HepG2 (cell line): ENCODE results near the gene SF3B5. TPM values are rescaled to one million over a fixed set of nuclear protein-coding genes. Genes with fewer than 3 reads are reported as not detected.

ENCODE experiments used
- ATAC-seq: fragments of 200-7000 bp; cut with Tn5 transposase; 3 replicates; pipeline ENCODE4 v1.9.1; 2020; ENCODE audit warnings: mild to moderate bottlenecking, moderate library complexity
- BruUV-seq: library from RNA; stranded (reverse); fragments of 400-500 nt; replicated peaks from 2 replicates; lab custom pipeline; 2021; lab: Mats Ljungman, UMichigan
- CTCF ChIA-PET: fragments of 300-600 bp; formaldehyde crosslinking; extraction: SDS; loops from one replicate; lab custom pipeline; 2021; ENCODE audit warnings: low total read pairs, inconsistent platforms, low intra/inter-chr PET ratio; lab: Yijun Ruan, JAX
- POLR2A ChIA-PET: fragments of 350-600 bp; sonication (Branson Sonifier 250); formaldehyde crosslinking; loops from one replicate; lab custom pipeline; 2020; ENCODE audit warnings: antibody characterized with exemption, inconsistent platforms; lab: Yijun Ruan, JAX
- DNase-seq: peaks from one replicate; pipeline ENCODE4 v3.0.0-alpha.2; 2015; ENCODE audit warnings: low spot score
- FAIRE-seq: peaks from 3 replicates; lab custom pipeline; 2011; peaks lifted over from hg19 to GRCh38; lab: Jason Lieb, UNC
- H2AFZ ChIP-seq: one replicate; pipeline ENCODE4 v1.6.1; 2011; ENCODE audit warnings: low read length, inconsistent platforms
- H3K27ac ChIP-seq: fragments of 300-600 bp; 3 replicates; pipeline ENCODE4 v1.8.0; 2011; ENCODE audit warnings: mixed run types, mild to moderate bottlenecking, mixed read lengths, low read length, inconsistent platforms; ENCODE audit not compliant: insufficient read depth; ENCODE audit errors: extremely low read length
- H3K27me3 ChIP-seq, 2 experiments: fragments of 200-600 bp in 1 of 2; 2 replicates in 1 of 2; 3 replicates in 1 of 2; pipeline versions ENCODE4 v1.6.0 to v1.8.0; 2011; ENCODE audit warnings: low read length in 2 of 2, mild to moderate bottlenecking in 2 of 2, moderate library complexity in 2 of 2, inconsistent platforms in 1 of 2; ENCODE audit not compliant: insufficient read depth in 2 of 2, control insufficient read depth in 1 of 2
- H3K36me3 ChIP-seq, 2 experiments: fragments of 200-600 bp in 1 of 2; replicated peaks in 1 of 2; 2 replicates in 1 of 2; 3 replicates in 1 of 2; pipeline versions ENCODE4 v1.5.1 to v1.8.0; 2011; ENCODE audit warnings: low read length in 2 of 2, inconsistent platforms in 1 of 2; ENCODE audit not compliant: insufficient read depth in 2 of 2, control insufficient read depth in 1 of 2
- H3K4me1 ChIP-seq: 2 replicates; pipeline ENCODE4 v1.5.1; 2012; ENCODE audit warnings: low read length, inconsistent platforms; ENCODE audit not compliant: insufficient read depth
- H3K4me2 ChIP-seq: 2 replicates; pipeline ENCODE4 v1.6.0; 2011; ENCODE audit warnings: low read depth, low read length, inconsistent platforms
- H3K4me3 ChIP-seq, 3 experiments: fragments of 200-600 bp in 1 of 3; sonication (generic), shearing (Covaris generic) in 1 of 3; replicated peaks in 1 of 3; 2 replicates each; pipeline ENCODE4 v1.5.1; 2011 to 2016; ENCODE audit warnings: low read length in 3 of 3, inconsistent platforms in 2 of 3, low read depth in 2 of 3, mild to moderate bottlenecking in 2 of 3, control low read depth in 1 of 3, mixed read lengths in 1 of 3; ENCODE audit not compliant: insufficient read depth in 1 of 3
- H3K79me2 ChIP-seq: one replicate; pipeline ENCODE4 v1.6.1; 2011; ENCODE audit warnings: low read length, inconsistent platforms; ENCODE audit not compliant: insufficient read depth
- H3K9ac ChIP-seq: 2 replicates; pipeline ENCODE4 v1.6.0; 2011; ENCODE audit warnings: mild to moderate bottlenecking, low read depth, low read length, inconsistent platforms; ENCODE audit not compliant: insufficient read depth
- H3K9me3 ChIP-seq: 2 replicates; pipeline ENCODE4 v1.5.1; 2012; ENCODE audit warnings: mild to moderate bottlenecking, low read length
- H4K20me1 ChIP-seq: 2 replicates; pipeline ENCODE4 v1.6.0; 2011; ENCODE audit warnings: inconsistent platforms, mild to moderate bottlenecking, low read length, moderate library complexity; ENCODE audit not compliant: insufficient read depth
- CCAR2 ChIP-seq: fragments of 200-400 bp; formaldehyde crosslinking; optimal IDR thresholded peaks from 2 replicates; pipeline ENCODE3; 2018; ENCODE audit warnings: low read depth, mild to moderate bottlenecking, low read length, moderate library complexity
- ELF3 ChIP-seq: IDR thresholded peaks from 2 replicates; pipeline ENCODE4 v1.6.1; 2016; ENCODE audit warnings: missing genetic modification reagents, missing compliant biosample characterization
- ELF4 ChIP-seq: sonication (generic); formaldehyde crosslinking; IDR thresholded peaks from 2 replicates; pipeline ENCODE4 v1.5.0; 2020; ENCODE audit warnings: missing genetic modification reagents, mild to moderate bottlenecking, moderate library complexity, borderline replicate concordance
- MYNN ChIP-seq: sonication (generic); formaldehyde crosslinking; IDR thresholded peaks from 2 replicates; pipeline ENCODE4 v1.4.0; 2020; ENCODE audit warnings: mild to moderate bottlenecking, low read depth, missing genetic modification reagents
- PHF20 ChIP-seq: sonication (generic); formaldehyde crosslinking; IDR thresholded peaks from 2 replicates; pipeline ENCODE4 v1.5.0; 2020; ENCODE audit warnings: mild to moderate bottlenecking, missing genetic modification reagents
- RAD51 ChIP-seq: fragments of 450-650 bp; IDR thresholded peaks from 2 replicates; pipeline ENCODE4 v1.6.1; 2016; ENCODE audit warnings: borderline replicate concordance
- RFX5 ChIP-seq: IDR thresholded peaks from 2 replicates; pipeline ENCODE4 v1.6.1; 2011; ENCODE audit warnings: low read depth, low read length, improper control_type of control experiment
- SCMH1 ChIP-seq: sonication (generic); formaldehyde crosslinking; IDR thresholded peaks from 2 replicates; pipeline ENCODE4 v1.9.0; 2021; ENCODE audit warnings: missing genetic modification reagents, mild to moderate bottlenecking, borderline replicate concordance
- SUZ12 ChIP-seq: fragments of 150-350 bp; IDR thresholded peaks from 2 replicates; pipeline ENCODE4 v1.6.1; 2014; ENCODE audit warnings: low read depth, low read length
- ZBTB26 ChIP-seq: IDR thresholded peaks from 2 replicates; pipeline ENCODE4 v1.6.1; 2016; ENCODE audit warnings: missing compliant biosample characterization, missing genetic modification reagents, borderline replicate concordance
- ZBTB4 ChIP-seq: sonication (generic); formaldehyde crosslinking; IDR thresholded peaks from 2 replicates; pipeline ENCODE4 v1.4.0; 2020; ENCODE audit warnings: missing genetic modification reagents, mild to moderate bottlenecking, borderline replicate concordance
- ZNF781 ChIP-seq: sonication (generic); formaldehyde crosslinking; IDR thresholded peaks from 2 replicates; pipeline ENCODE4 v1.5.1; 2020; ENCODE audit warnings: borderline replicate concordance, mild to moderate bottlenecking, missing genetic modification reagents; ENCODE audit errors: not compliant biosample characterization
- ZNF800 ChIP-seq: sonication (generic); formaldehyde crosslinking; IDR thresholded peaks from 2 replicates; pipeline ENCODE4 v1.4.0; 2020; ENCODE audit warnings: missing genetic modification reagents
- ZNF816 ChIP-seq: sonication (generic); formaldehyde crosslinking; IDR thresholded peaks from 2 replicates; pipeline ENCODE4 v1.8.0; 2022; ENCODE audit warnings: missing genetic modification reagents, mild to moderate bottlenecking, borderline replicate concordance
- WGBS: methylation state at CpG from one replicate; pipeline ENCODE4 v1.1.6; 2017; ENCODE audit warnings: low lambda C conversion rate; 5-methylcytosine and 5-hydroxymethylcytosine counted together
- in situ Hi-C: cut with HindIII; loops from 2 replicates; pipeline ENCODE4 v1.10.0; 2017; ENCODE audit warnings: low pct_unique_long_range_greater_than_20kb; ENCODE audit not compliant: extremely low pct_ligation_motif_present
- intact Hi-C: fragments of 100-400 bp; cut with micrococcal nuclease; formaldehyde crosslinking; loops from one replicate; pipeline ENCODE4 v1.10.0; 2022; ENCODE audit not compliant: unreplicated experiment
- polyA plus RNA-seq, 8 experiments: library from polyadenylated mRNA; depleted of rRNA in 3 of 8; stranded (reverse) in 7 of 8; unstranded in 1 of 8; fragments of >200 nt; fragmentation: Illumina TruSeq in 4 of 8; extraction: Trizol in 4 of 8; gene quantifications; 2 replicates each; pipeline versions ENCODE4 v1.2.1 to v1.2.3, GENCODE V29; 2011 to 2016; ENCODE audit warnings: low read depth in 4 of 8, missing spikeins in 1 of 8, mixed read lengths in 1 of 8; ENCODE audit not compliant: insufficient read depth in 1 of 8
- total RNA-seq, 5 experiments: library from RNA; depleted of rRNA; stranded (reverse); fragments of >200 nt; fragmentation: Illumina TruSeq; extraction: Trizol; gene quantifications; 2 replicates each; pipeline ENCODE4 v1.2.3, GENCODE V29; 2016; ENCODE audit warnings: low read depth in 1 of 5
- TF ChIP-seq, protein P1 (sequence below): IDR thresholded peaks from 2 replicates; pipeline ENCODE4 v1.6.1; 2016; ENCODE audit warnings: low read depth, borderline replicate concordance

Gene SF3B5
- total and polyA plus RNA-seq, 2 of the 13 experiments (the other 11 are each of a cell fraction or from before 2014, with no cell fraction given), result 263 to 292 TPM

DNA sequence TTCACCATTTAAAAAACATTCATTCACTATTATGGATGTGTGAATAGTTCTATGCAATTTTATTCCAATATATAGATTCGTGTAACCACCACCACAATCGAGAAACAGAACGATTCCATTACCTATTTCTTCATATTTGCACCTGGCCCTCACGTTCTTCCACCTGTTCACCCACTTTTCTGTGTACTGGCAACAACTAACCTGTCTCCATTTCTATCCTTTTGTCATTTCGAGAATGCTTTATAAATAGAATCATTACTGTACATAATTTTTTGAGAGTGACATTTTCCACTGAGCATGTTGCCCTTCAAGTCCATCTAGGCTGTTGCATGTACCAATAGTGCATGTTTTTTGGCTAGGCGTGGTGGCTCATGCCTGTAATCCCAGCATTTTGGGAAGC, 31.7 kb upstream of the SF3B5 start (continued):
- TF ChIP-seq ZBTB26 (CRISPR knock-in tag) (no peak), CCAR2 (no peak), ZNF816 (no peak), PHF20 (CRISPR knock-in tag) (no peak), ELF3 (CRISPR knock-in tag) (no peak)

GRCh38 chr6:144123836-144124235, 28.5 kb upstream of the SF3B5 start:
- no peaks in the 10 kb centered on the region for H3K4me1 ChIP-seq
- H3K9ac ChIP-seq, result no peak overlapping the region
- POLR2A ChIA-PET, result interaction anchor here (1.2 kb wide), 1 partner anchor 28 kb away, joined by 3 read pairs; the partner anchor contains the start of gene SF3B5
- H3K4me3 ChIP-seq, result no peak overlapping the region
- WGBS, result 3% methylated on average over 2 of the region's 2 CpGs
- no peak for FAIRE-seq
- no peak overlapping the region for H3K27ac ChIP-seq
- no peak overlapping the region for H2AFZ ChIP-seq
- DNase-seq, result no peak
- no peak for ATAC-seq
- BruUV-seq, result no TSS peak
- H3K36me3 ChIP-seq, result no peaks in the 10 kb centered on the region
- intact Hi-C loops (no loop called here), in situ Hi-C loops (loop anchor here (25.0 kb wide), 1 partner anchor 1088 kb away; no protein-coding TSS in a partner anchor)
- no peaks in the 10 kb centered on the region for H3K9me3 ChIP-seq
- CTCF ChIA-PET, result no interaction called here
- H3K27me3 ChIP-seq, result peaks cover 0 to 19% of the 10 kb centered on the region in 2 experiments; a peak in 2 of 5 replicates
- H4K20me1 ChIP-seq, result no peaks in the 10 kb centered on the region
- H3K79me2 ChIP-seq, result no peaks in the 10 kb centered on the region
- H3K4me2 ChIP-seq, result no peak overlapping the region
- TF ChIP-seq, protein P1, sequence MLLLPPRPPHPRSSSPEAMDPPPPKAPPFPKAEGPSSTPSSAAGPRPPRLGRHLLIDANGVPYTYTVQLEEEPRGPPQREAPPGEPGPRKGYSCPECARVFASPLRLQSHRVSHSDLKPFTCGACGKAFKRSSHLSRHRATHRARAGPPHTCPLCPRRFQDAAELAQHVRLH (CRISPR knock-in tag), result no peak
- TF ChIP-seq SCMH1 (CRISPR knock-in tag) (no peak), ZNF781 (no peak), SUZ12 (no peak), MYNN (CRISPR knock-in tag) (no peak), ELF4 (CRISPR knock-in tag) (no peak), ZNF800 (no peak), ZBTB4 (CRISPR knock-in tag) (no peak), RAD51 (no peak), RFX5 (no peak)
